HG02840 (cell line): ENCODE data around the gene ATP2C2.
"Not testable (repeated sequence)": the region's sequence is repeated elsewhere in the genome, so short reads cannot be mapped to it uniquely, and the experiment has no call there.

Experiments used
- ATAC-seq: cut with Tn5 transposase; IDR thresholded peaks from one replicate; pipeline ENCODE4 v1.9.1; 2021; ENCODE audit warnings: mild to moderate bottlenecking, moderate library complexity, moderate number of reproducible peaks; ENCODE audit not compliant: unreplicated experiment, low FRiP score

ATP2C2 gene

GRCh38 chr16:84368308-84368996 is at the start of gene ATP2C2:
Gene ATP2C2 (plus strand): TSS chr16:84368538. CDS start chr16:84368616, 78 bp downstream.
- ATAC-seq, result no peak

GRCh38 chr16:84319146-84319760 is 49.1 kb upstream of the ATP2C2 start:
- ATAC-seq, result no peak

- no peak for ATAC-seq
Measured at GRCh38 chr16:84320511-84320910, 47.8 kb upstream of the ATP2C2 start.

- ATAC-seq, result no peak
Measured at GRCh38 chr16:84321932-84322331, 46.4 kb upstream of the ATP2C2 start.

GRCh38 chr16:84322749-84323148 is 45.6 kb upstream of the ATP2C2 start:
- ATAC-seq, result no peak

- no peak for ATAC-seq
Measured at GRCh38 chr16:84323606-84324005, 44.7 kb upstream of the ATP2C2 start.

GRCh38 chr16:84324434-84325262 is 43.7 kb upstream of the ATP2C2 start:
- ATAC-seq, result no peak

GRCh38 chr16:84326545-84326944 is 41.8 kb upstream of the ATP2C2 start:
- ATAC-seq, result no peak

GRCh38 chr16:84327926-84328505 is 40.3 kb upstream of the ATP2C2 start:
- no peak for ATAC-seq

- ATAC-seq, result no peak
Measured at GRCh38 chr16:84329016-84329415, 39.3 kb upstream of the ATP2C2 start.

- ATAC-seq, result no peak
Measured at GRCh38 chr16:84329843-84330684, 38.3 kb upstream of the ATP2C2 start.

- ATAC-seq, result no peak
Measured at GRCh38 chr16:84330685-84331050, 37.7 kb upstream of the ATP2C2 start.

- ATAC-seq, result no peak
Measured at GRCh38 chr16:84331998-84332780, 36.1 kb upstream of the ATP2C2 start.

- ATAC-seq, result no peak
Measured at GRCh38 chr16:84332975-84333684, 35.2 kb upstream of the ATP2C2 start.

- ATAC-seq, result no peak
Measured at GRCh38 chr16:84334058-84334457, 34.3 kb upstream of the ATP2C2 start.

GRCh38 chr16:84334482-84334881 is 33.9 kb upstream of the ATP2C2 start:
- ATAC-seq, result no peak

GRCh38 chr16:84337236-84337635 is 31.1 kb upstream of the ATP2C2 start:
- not testable (repeated sequence) for ATAC-seq

GRCh38 chr16:84339311-84339710 is 29.0 kb upstream of the ATP2C2 start:
- ATAC-seq, result no peak

GRCh38 chr16:84339766-84340165 is 28.6 kb upstream of the ATP2C2 start:
- no peak for ATAC-seq
